Ramos (cell line): ENCODE measurements around the gene SLC1A7.

Experiments
- in situ Hi-C: fragments of 300-500 bp; cut with MboI; formaldehyde crosslinking; loops from one replicate; pipeline ENCODE4 v1.14.3; 2022; ENCODE audit warnings: low sequenced_read_pairs; ENCODE audit not compliant: unreplicated experiment

Gene SLC1A7

GRCh38 chr1:53066891-53067738 is 75.3 kb downstream of the SLC1A7 start:
- in situ Hi-C loops = no loop called here

GRCh38 chr1:53066488-53066887 is 76.0 kb downstream of the SLC1A7 start:
- in situ Hi-C loops = no loop called here

- in situ Hi-C loops = no loop called here
These were observed 77.0 kb downstream of the SLC1A7 start for GRCh38 chr1:53065391-53065790.

GRCh38 chr1:53063744-53064515 is 78.5 kb downstream of the SLC1A7 start:
- in situ Hi-C loops = no loop called here

- in situ Hi-C loops = no loop called here
These were observed 79.5 kb downstream of the SLC1A7 start for GRCh38 chr1:53062708-53063591.

- in situ Hi-C loops = no loop called here
These were observed 80.4 kb downstream of the SLC1A7 start, which contains the start of gene PODN for GRCh38 chr1:53061859-53062707. Gene PODN (plus strand): TSS chr1:53062213. CDS start chr1:53069856, 7,643 bp downstream.

- in situ Hi-C loops = no loop called here
These were observed 81.1 kb downstream of the SLC1A7 start for GRCh38 chr1:53061123-53061858.

GRCh38 chr1:53060579-53060978 is 81.9 kb downstream of the SLC1A7 start:
- in situ Hi-C loops = no loop called here

GRCh38 chr1:53057127-53057526 is 85.3 kb downstream of the SLC1A7 start:
- in situ Hi-C loops = no loop called here

- in situ Hi-C loops = no loop called here
These were observed 90.8 kb downstream of the SLC1A7 start for GRCh38 chr1:53051676-53052075.

GRCh38 chr1:53050310-53050709 is 92.1 kb downstream of the SLC1A7 start:
- in situ Hi-C loops = no loop called here

- in situ Hi-C loops = no loop called here
These were observed 92.9 kb downstream of the SLC1A7 start for GRCh38 chr1:53049574-53049967.

GRCh38 chr1:53048960-53049573 is 93.4 kb downstream of the SLC1A7 start:
- in situ Hi-C loops = no loop called here

- in situ Hi-C loops = no loop called here
These were observed 94.4 kb downstream of the SLC1A7 start for GRCh38 chr1:53047737-53048736.

GRCh38 chr1:53046930-53047329 is 95.5 kb downstream of the SLC1A7 start:
- in situ Hi-C loops = no loop called here

GRCh38 chr1:53044926-53045325 is 97.5 kb downstream of the SLC1A7 start:
- in situ Hi-C loops = no loop called here

GRCh38 chr1:53043271-53043670 is 99.2 kb downstream of the SLC1A7 start:
- in situ Hi-C loops = no loop called here
